Activated T-cell treated with anti-CD3 and anti-CD28 coated beads, Interleukin-2, amount 50 U/mL, for 4 hours (primary cell): ENCODE data around the gene CAMTA1. TPM values are rescaled to one million over a fixed set of nuclear protein-coding genes. Genes with fewer than 3 reads are reported as not detected.

Experiments
- ATAC-seq, 2 donors: fragments of 200-7000 bp; cut with Tn5 transposase; one replicate each; pipeline ENCODE4 v1.10.0; 2021
- DNase-seq: peaks from one replicate; pipeline ENCODE4 v3.0.0-alpha.2; 2020
- H3K27me3 Mint-ChIP-seq: one replicate; pipeline ENCODE4 v1.8.0; 2021; ENCODE audit warnings: low read depth, mixed read lengths
- H3K36me3 Mint-ChIP-seq: one replicate; pipeline ENCODE4 v1.8.0; 2022; ENCODE audit warnings: mixed read lengths; ENCODE audit not compliant: insufficient read depth
- H3K4me1 Mint-ChIP-seq: one replicate; pipeline ENCODE4 v1.8.0; 2021; ENCODE audit warnings: low read depth, mixed read lengths
- H3K4me3 Mint-ChIP-seq: one replicate; pipeline ENCODE4 v1.8.0; 2021; ENCODE audit warnings: mild to moderate bottlenecking, moderate library complexity, mixed read lengths
- H3K9me3 Mint-ChIP-seq: one replicate; pipeline ENCODE4 v1.8.0; 2021; ENCODE audit warnings: mixed read lengths
- total RNA-seq, 3 donors: library from RNA; stranded (reverse); gene quantifications; one replicate each; pipeline ENCODE4 v1.2.1, GENCODE V29; 2021

CAMTA1 gene
- total RNA-seq, 3 donors from 2014 or later = 47.5 to 50.3 (median 47.7) TPM

GRCh38 chr1:7489586-7489985, 704.3 kb downstream of the CAMTA1 start:
- Mint-ChIP-seq H3K9me3 (peaks cover 7% of the 10 kb centered on the region), H3K4me1 (no peaks in the 10 kb centered on the region), H3K36me3 (no peaks in the 10 kb centered on the region), H3K27me3 (peaks cover 8% of the 10 kb centered on the region), H3K4me3 (no peak overlapping the region)
- no peak for ATAC-seq
- DNase-seq = no peak

- no peak overlapping the region for H3K4me3 Mint-ChIP-seq
- peaks cover 7% of the 10 kb centered on the region for H3K9me3 Mint-ChIP-seq
- ATAC-seq = no peak
- no peaks in the 10 kb centered on the region for H3K4me1 Mint-ChIP-seq
- H3K36me3 Mint-ChIP-seq = no peaks in the 10 kb centered on the region
- peaks cover 8% of the 10 kb centered on the region for H3K27me3 Mint-ChIP-seq
- no peak for DNase-seq
Measured at GRCh38 chr1:7490576-7490975, 705.3 kb downstream of the CAMTA1 start.

GRCh38 chr1:7491109-7491817, 706.0 kb downstream of the CAMTA1 start:
- Mint-ChIP-seq H3K4me1 (no peaks in the 10 kb centered on the region), H3K27me3 (peaks cover 8% of the 10 kb centered on the region), H3K36me3 (no peaks in the 10 kb centered on the region), H3K9me3 (peaks cover 7% of the 10 kb centered on the region), H3K4me3 (no peak overlapping the region)
- no peak for DNase-seq
- no peak for ATAC-seq

GRCh38 chr1:7491818-7492173, 706.5 kb downstream of the CAMTA1 start:
- no peaks in the 10 kb centered on the region for H3K36me3 Mint-ChIP-seq
- no peak overlapping the region for H3K4me3 Mint-ChIP-seq
- ATAC-seq (no peak), DNase-seq (no peak)
- peaks cover 8% of the 10 kb centered on the region for H3K27me3 Mint-ChIP-seq
- no peaks in the 10 kb centered on the region for H3K4me1 Mint-ChIP-seq
- peaks cover 7% of the 10 kb centered on the region for H3K9me3 Mint-ChIP-seq

GRCh38 chr1:7493711-7494454, 708.6 kb downstream of the CAMTA1 start:
- H3K27me3 Mint-ChIP-seq = peaks cover 8% of the 10 kb centered on the region
- H3K4me3 Mint-ChIP-seq = no peak overlapping the region
- no peaks in the 10 kb centered on the region for H3K36me3 Mint-ChIP-seq
- ATAC-seq = no peak
- no peaks in the 10 kb centered on the region for H3K4me1 Mint-ChIP-seq
- H3K9me3 Mint-ChIP-seq = peaks cover 7% of the 10 kb centered on the region
- DNase-seq = no peak

- H3K36me3 Mint-ChIP-seq = no peaks in the 10 kb centered on the region
- no peaks in the 10 kb centered on the region for H3K4me1 Mint-ChIP-seq
- ATAC-seq = no peak
- no peak overlapping the region for H3K4me3 Mint-ChIP-seq
- H3K27me3 Mint-ChIP-seq = peaks cover 6% of the 10 kb centered on the region
- peaks cover 7% of the 10 kb centered on the region for H3K9me3 Mint-ChIP-seq
- no peak for DNase-seq
Measured at GRCh38 chr1:7495962-7496361, 710.7 kb downstream of the CAMTA1 start.

- Mint-ChIP-seq H3K27me3 (peaks cover 6% of the 10 kb centered on the region), H3K4me1 (no peaks in the 10 kb centered on the region), H3K4me3 (no peak overlapping the region), H3K9me3 (peaks cover 7% of the 10 kb centered on the region), H3K36me3 (no peaks in the 10 kb centered on the region)
- DNase-seq (no peak), ATAC-seq (no peak)
Measured at GRCh38 chr1:7497107-7497637, 711.9 kb downstream of the CAMTA1 start.

- H3K36me3 Mint-ChIP-seq = no peaks in the 10 kb centered on the region
- H3K4me3 Mint-ChIP-seq = no peak overlapping the region
- DNase-seq = no peak
- no peaks in the 10 kb centered on the region for H3K4me1 Mint-ChIP-seq
- no peaks in the 10 kb centered on the region for H3K9me3 Mint-ChIP-seq
- no peak for ATAC-seq
- H3K27me3 Mint-ChIP-seq = no peaks in the 10 kb centered on the region
Measured at GRCh38 chr1:7500381-7501083, 715.3 kb downstream of the CAMTA1 start.

GRCh38 chr1:7501084-7501491, 715.8 kb downstream of the CAMTA1 start:
- Mint-ChIP-seq H3K4me3 (no peak overlapping the region), H3K9me3 (no peaks in the 10 kb centered on the region), H3K36me3 (no peaks in the 10 kb centered on the region), H3K27me3 (no peaks in the 10 kb centered on the region), H3K4me1 (no peaks in the 10 kb centered on the region)
- ATAC-seq (no peak), DNase-seq (no peak)

- Mint-ChIP-seq H3K4me3 (no peak overlapping the region), H3K9me3 (no peaks in the 10 kb centered on the region), H3K27me3 (no peaks in the 10 kb centered on the region), H3K36me3 (no peaks in the 10 kb centered on the region), H3K4me1 (no peaks in the 10 kb centered on the region)
- no peak for ATAC-seq
- DNase-seq = no peak
Measured at GRCh38 chr1:7501723-7502603, 716.7 kb downstream of the CAMTA1 start.

GRCh38 chr1:7503691-7504437, 718.6 kb downstream of the CAMTA1 start:
- Mint-ChIP-seq H3K27me3 (no peaks in the 10 kb centered on the region), H3K4me3 (no peak overlapping the region), H3K4me1 (no peaks in the 10 kb centered on the region), H3K9me3 (no peaks in the 10 kb centered on the region), H3K36me3 (no peaks in the 10 kb centered on the region)
- DNase-seq (no peak), ATAC-seq (no peak)

GRCh38 chr1:7504438-7504720, 719.1 kb downstream of the CAMTA1 start:
- Mint-ChIP-seq H3K4me3 (no peak overlapping the region), H3K4me1 (no peaks in the 10 kb centered on the region), H3K9me3 (no peaks in the 10 kb centered on the region), H3K36me3 (no peaks in the 10 kb centered on the region), H3K27me3 (no peaks in the 10 kb centered on the region)
- DNase-seq = no peak
- ATAC-seq = no peak

GRCh38 chr1:7505094-7505770, 720.0 kb downstream of the CAMTA1 start:
- no peak for ATAC-seq
- Mint-ChIP-seq H3K36me3 (no peaks in the 10 kb centered on the region), H3K4me3 (no peak overlapping the region), H3K27me3 (no peaks in the 10 kb centered on the region), H3K9me3 (no peaks in the 10 kb centered on the region), H3K4me1 (no peaks in the 10 kb centered on the region)
- no peak for DNase-seq
